GM12878 (cell line): ENCODE measurements around the gene TOMM20. TPM values are rescaled to one million over a fixed set of nuclear protein-coding genes. Genes with fewer than 3 reads are reported as not detected.

Experiments used
- ATAC-seq: fragments of 200-7000 bp; cut with Tn5 transposase; 3 replicates; pipeline ENCODE4 v1.9.1; 2020; ENCODE audit warnings: mild to moderate bottlenecking, moderate library complexity
- BruUV-seq: library from RNA; stranded (reverse); fragments of 400-500 nt; replicated peaks from 2 replicates; lab custom pipeline; 2021; lab: Mats Ljungman, UMichigan
- CTCF ChIA-PET: fragments of 300-600 bp; sonication (Branson Sonifier 250); formaldehyde crosslinking; extraction: SDS; loops from one replicate; lab custom pipeline; 2021; ENCODE audit warnings: inconsistent platforms; lab: Yijun Ruan, JAX
- POLR2A ChIA-PET: fragments of 350-600 bp; formaldehyde crosslinking; extraction: SDS; loops from one replicate; lab custom pipeline; 2021; ENCODE audit warnings: inconsistent platforms; lab: Charles Lee
- RAD21 ChIA-PET: fragments of 300-600 bp; sonication (Branson Sonifier 250); formaldehyde crosslinking; loops from one replicate; lab custom pipeline; 2023; ENCODE audit warnings: antibody characterized with exemption; ENCODE audit not compliant: unreplicated experiment; lab: Charles Lee
- SMC1A ChIA-PET: fragments of 300-600 bp; sonication (Branson Sonifier 250); formaldehyde crosslinking; loops from one replicate; lab custom pipeline; 2023; ENCODE audit not compliant: unreplicated experiment, uncharacterized antibody; lab: Charles Lee
- DNase-seq: peaks from one replicate; pipeline ENCODE4 v3.0.0-alpha.2; 2011; ENCODE audit warnings: low read depth, low spot score
- FAIRE-seq: peaks from 3 replicates; lab custom pipeline; 2011; peaks lifted over from hg19 to GRCh38; lab: Jason Lieb, UNC
- H2AFZ ChIP-seq: 2 replicates; pipeline ENCODE4 v1.6.0; 2011; ENCODE audit warnings: low read depth, low read length, control low read depth; ENCODE audit not compliant: control insufficient read depth
- H3K27ac ChIP-seq: 2 replicates; pipeline ENCODE4 v1.5.1; 2011; ENCODE audit warnings: control low read depth; ENCODE audit not compliant: control insufficient read depth, insufficient read depth
- H3K27me3 ChIP-seq, 2 experiments: replicated peaks in 1 of 2; 2 replicates each; pipeline versions ENCODE4 v1.6.0 to v1.6.1; 2011; ENCODE audit warnings: low read length in 1 of 2; ENCODE audit not compliant: control insufficient read depth in 2 of 2, insufficient read depth in 2 of 2
- H3K36me3 ChIP-seq, 2 experiments: 2 replicates each; pipeline ENCODE4 v1.5.1; 2011; ENCODE audit warnings: low read length in 1 of 2; ENCODE audit not compliant: control insufficient read depth in 2 of 2, insufficient read depth in 2 of 2
- H3K4me1 ChIP-seq: 2 replicates; pipeline ENCODE4 v1.6.1; 2011; ENCODE audit warnings: mild to moderate bottlenecking, low read length, moderate library complexity, mixed read lengths; ENCODE audit not compliant: control insufficient read depth, insufficient read depth
- H3K4me2 ChIP-seq: 2 replicates; pipeline ENCODE4 v1.6.0; 2011; ENCODE audit warnings: control low read depth; ENCODE audit not compliant: control insufficient read depth, insufficient read depth
- H3K4me3 ChIP-seq: fragments of 200-600 bp; sonication (generic); 2 replicates; pipeline ENCODE4 v1.5.1; 2016
- H3K79me2 ChIP-seq: 2 replicates; pipeline ENCODE4 v1.6.0; 2011; ENCODE audit warnings: low read length; ENCODE audit not compliant: control insufficient read depth, insufficient read depth
- H3K9ac ChIP-seq: 2 replicates; pipeline ENCODE4 v1.8.0; 2011; ENCODE audit warnings: low read length, control low read depth, mixed read lengths; ENCODE audit not compliant: control insufficient read depth, insufficient read depth
- H3K9me3 ChIP-seq: replicated peaks from 3 replicates; pipeline ENCODE4 v1.5.1; 2011; ENCODE audit warnings: mild to moderate bottlenecking, low read length; ENCODE audit not compliant: control insufficient read depth, insufficient read depth
- H4K20me1 ChIP-seq: 2 replicates; pipeline ENCODE4 v1.6.0; 2011; ENCODE audit not compliant: control insufficient read depth, insufficient read depth
- ASH2L ChIP-seq: fragments of 300-600, 200-600 bp; sonication (generic); IDR thresholded peaks from 2 replicates; pipeline ENCODE4 v1.6.1; 2017; ENCODE audit warnings: low read depth, mild to moderate bottlenecking, borderline replicate concordance
- CEBPZ ChIP-seq: fragments of 150-350 bp; IDR thresholded peaks from 2 replicates; pipeline ENCODE4 v1.6.1; 2016; ENCODE audit warnings: low read depth, low read length
- EZH2 ChIP-seq: IDR thresholded peaks from 2 replicates; pipeline ENCODE4 v1.6.1; 2012; ENCODE audit warnings: low read depth, mild to moderate bottlenecking, control low read depth, inconsistent platforms, low read length, borderline replicate concordance; ENCODE audit not compliant: control insufficient read depth
- JUNB ChIP-seq: IDR thresholded peaks from 2 replicates; pipeline ENCODE4 v1.6.1; 2016; ENCODE audit warnings: antibody characterized with exemption, mild to moderate bottlenecking
- MYB ChIP-seq: fragments of 150-350 bp; IDR thresholded peaks from 2 replicates; pipeline ENCODE4 v1.6.1; 2014; ENCODE audit warnings: mild to moderate bottlenecking, low read depth, low read length, borderline replicate concordance
- RELB ChIP-seq: fragments of 450-650 bp; IDR thresholded peaks from 2 replicates; pipeline ENCODE4 v1.6.1; 2017; ENCODE audit warnings: low read depth, mild to moderate bottlenecking, moderate library complexity
- SMAD1 ChIP-seq: fragments of 450-650 bp; IDR thresholded peaks from 2 replicates; pipeline ENCODE4 v1.6.1; 2018; ENCODE audit warnings: mild to moderate bottlenecking, low read depth; ENCODE audit not compliant: partially characterized antibody
- TCF7 ChIP-seq: IDR thresholded peaks from 2 replicates; pipeline ENCODE4 v1.6.1; 2014; ENCODE audit warnings: antibody characterized with exemption, borderline replicate concordance
- USF2 ChIP-seq: IDR thresholded peaks from 2 replicates; pipeline ENCODE4 v1.6.1; 2011; ENCODE audit warnings: low read depth, low read length, improper control_type of control experiment, borderline replicate concordance
- ZBTB11 ChIP-seq: fragments of 450-650 bp; formaldehyde crosslinking; IDR thresholded peaks from 2 replicates; pipeline ENCODE4 v1.5.0; 2022; ENCODE audit warnings: mild to moderate bottlenecking, missing genetic modification characterization
- WGBS: methylation state at CpG from one replicate; pipeline ENCODE4 v1.1.6; 2016; ENCODE audit warnings: low lambda C conversion rate; ENCODE audit not compliant: insufficient replicate concordance, insufficient coverage; ENCODE audit errors: missing lambda C conversion rate; 5-methylcytosine and 5-hydroxymethylcytosine counted together
- in situ Hi-C: fragments of 300-500 bp; cut with MboI; formaldehyde crosslinking; loops from 9 replicates; pipeline ENCODE4 v1.14.3; 2018; ENCODE audit warnings: mixed read lengths
- intact Hi-C: fragments of 100-400 bp; cut with micrococcal nuclease; formaldehyde crosslinking; loops from one replicate; pipeline ENCODE4 v1.14.2; 2022; ENCODE audit not compliant: unreplicated experiment
- polyA plus RNA-seq, 11 experiments: library from polyadenylated mRNA; depleted of rRNA in 4 of 11; unstranded in 6 of 11; stranded (reverse) in 5 of 11; fragments of >200 nt; fragmentation: Nextera tagmentation in 4 of 11; fragmentation: Illumina TruSeq in 1 of 11; extraction: Ambion mirVana in 4 of 11; extraction: Trizol in 1 of 11; gene quantifications; 1 replicate in 1 of 11; 2 replicates in 10 of 11; pipeline versions ENCODE4 v1.2.1 to v1.2.3, GENCODE V29; 2011 to 2016; ENCODE audit warnings: inconsistent platforms in 2 of 11, missing spikeins in 2 of 11, low read depth in 1 of 11
- total RNA-seq, 4 experiments: library from RNA; depleted of rRNA in 3 of 4; stranded (reverse); fragments of >200 nt in 3 of 4; fragmentation: Illumina TruSeq in 1 of 4; extraction: Trizol in 1 of 4; gene quantifications; 2 replicates each; pipeline versions ENCODE4 v1.2.1 to v1.2.3, GENCODE V29; 2013 to 2021

TOMM20 gene
- total and polyA plus RNA-seq, 10 of the 15 experiments (the other 5 are each of a cell fraction or from before 2014, with no cell fraction given): 39.8 to 138 (median 70.1) TPM

- peaks cover 13 to 14% of the 10 kb centered on the region in 2 experiments for H3K36me3 ChIP-seq
- peaks cover 17% of the 10 kb centered on the region for H3K4me1 ChIP-seq
- intact Hi-C loops: loop anchor here (2.0 to 5.0 kb wide), 3 partner anchors 23 to 387 kb away; partner anchors contain the start of gene TOMM20
- CTCF ChIA-PET: interaction anchor here (0.6 to 6.2 kb wide), 31 partner anchors 11 to 621 kb away, joined by 3 to 64 read pairs (median 3); partner anchors contain the start of genes B3GALNT2, RBM34 and TOMM20
- no peaks in the 10 kb centered on the region for H3K79me2 ChIP-seq
- ATAC-seq: peak; percentile 87
- peak; percentile 95 for FAIRE-seq
- in situ Hi-C loops: no loop called here
- H3K27ac ChIP-seq: peak overlapping the region; percentile 43
- SMC1A ChIA-PET: interaction anchor here (0.6 to 3.8 kb wide), 28 partner anchors 10 to 732 kb away, joined by 3 to 46 read pairs (median 4); partner anchors contain the start of genes RBM34 and TOMM20
- no peaks in the 10 kb centered on the region for H3K27me3 ChIP-seq
- BruUV-seq: no TSS peak
- peak; percentile 86 for DNase-seq
- no peaks in the 10 kb centered on the region for H3K9me3 ChIP-seq
- peak overlapping the region; percentile 60; the same call in 1 of the 2 replicates for H3K4me3 ChIP-seq
- peak overlapping the region; percentile 30; the same call in 1 of the 2 replicates for H3K9ac ChIP-seq
- no peaks in the 10 kb centered on the region for H4K20me1 ChIP-seq
- RAD21 ChIA-PET: interaction anchor here (0.7 to 3.9 kb wide), 20 partner anchors 10 to 399 kb away, joined by 3 to 30 read pairs (median 4); partner anchors contain the start of genes B3GALNT2, RBM34 and TOMM20
- no peak overlapping the region for H2AFZ ChIP-seq
- H3K4me2 ChIP-seq: peak overlapping the region; percentile 32
- 14% methylated on average over 12 of the region's 12 CpGs for WGBS
- POLR2A ChIA-PET: interaction anchor here (0.6 to 1.6 kb wide), 13 partner anchors 8 to 1317 kb away, joined by 3 to 12 read pairs (median 4); partner anchors contain the start of gene RBM34
- TF ChIP-seq TCF7 (no peak), MYB (no peak), RELB (no peak), ZBTB11 (CRISPR knock-in tag) (no peak), SMAD1 (no peak), CEBPZ (no peak), USF2 (no peak), ASH2L (no peak), JUNB (no peak; the same call in 1 of the 2 replicates), EZH2 (no peak)
Measured at GRCh38 chr1:235105051-235106043, 23.3 kb downstream of the TOMM20 start.
